ENCODE results near the gene ZRANB1. TPM values are rescaled to one million over a fixed set of nuclear protein-coding genes. Genes with fewer than 3 reads are reported as not detected.

ZRANB1 gene
- total and polyA plus RNA-seq, 2 of the 13 experiments (the other 11 are each of a cell fraction or from before 2014, with no cell fraction given): 10.3 to 19.6 TPM

DNA sequence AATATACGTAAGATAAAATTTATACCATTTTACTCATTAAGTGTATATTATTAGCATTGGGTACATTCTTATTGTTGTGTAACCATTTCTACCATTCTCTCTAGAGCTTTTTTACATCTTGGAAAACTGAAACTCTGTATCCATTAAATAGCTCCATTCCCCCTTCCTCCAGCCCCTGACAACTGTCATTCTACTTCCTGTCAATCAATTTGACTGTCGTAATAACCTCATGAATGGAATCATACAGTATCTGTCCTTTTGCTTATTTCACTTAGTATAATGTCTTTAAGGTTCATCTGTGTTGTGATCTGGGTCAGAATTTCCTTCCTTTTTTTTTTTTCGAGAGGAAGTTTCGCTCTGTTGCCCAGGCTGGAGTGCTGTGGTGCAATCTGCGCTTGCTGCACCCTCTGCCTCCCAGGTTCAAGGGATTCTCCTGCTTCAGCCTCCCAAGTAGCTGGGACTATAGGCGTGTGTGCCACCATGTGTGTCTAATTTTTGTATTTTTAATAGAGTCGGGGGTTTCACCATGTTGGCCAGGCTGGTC is 15.6 kb downstream of the ZRANB1 start:
- 99% methylated on average over 7 of the region's 7 CpGs for WGBS (ENCODE audit: low lambda C conversion rate)
- in situ Hi-C loops (cut with HindIII; ENCODE audit: extremely low pct_ligation_motif_present, low pct_unique_long_range_greater_than_20kb) (no loop called here), intact Hi-C loops (cut with micrococcal nuclease; ENCODE audit: unreplicated experiment) (no loop called here)
- H4K20me1 ChIP-seq (ENCODE audit: insufficient read depth, low read length): peaks cover 19% of the 10 kb centered on the region
- peaks cover 13% of the 10 kb centered on the region for H3K4me1 ChIP-seq (ENCODE audit: insufficient read depth, low read length)
- H3K79me2 ChIP-seq (ENCODE audit: insufficient read depth, low read length): peaks cover 73% of the 10 kb centered on the region
- no peak overlapping the region for H3K4me3 ChIP-seq (replicated peaks in 1 of 3; ENCODE audit: insufficient read depth in 1 of 3, low read depth in 2 of 3, low read length in 3 of 3)
- POLR2A ChIA-PET: no interaction called here
- no peak overlapping the region for H2AFZ ChIP-seq (ENCODE audit: low read length)
- no peak for TF ChIP-seq FOXC1 (CRISPR knock-in tag; IDR thresholded peaks at IDR 0.05; ENCODE audit: borderline replicate concordance)
- no peak for TF ChIP-seq ZNF614 (CRISPR knock-in tag; IDR thresholded peaks at IDR 0.05; ENCODE audit: borderline replicate concordance)
- no peak for TF ChIP-seq ARNT2 (CRISPR knock-in tag; IDR thresholded peaks at IDR 0.05; ENCODE audit: low read depth)
- no peaks in the 10 kb centered on the region for H3K9me3 ChIP-seq (ENCODE audit: low read length)
- DNase-seq (ENCODE audit: low spot score) (no peak), ATAC-seq (no peak), FAIRE-seq (no peak)
- no peaks in the 10 kb centered on the region; a peak in 2 of 5 replicates for H3K36me3 ChIP-seq (replicated peaks in 1 of 2; ENCODE audit: control insufficient read depth in 1 of 2, insufficient read depth in 2 of 2, low read length in 2 of 2)
- BruUV-seq (replicated peaks): no TSS peak
- no peak overlapping the region for H3K27ac ChIP-seq (ENCODE audit: extremely low read length, insufficient read depth, low read length)
- no peaks in the 10 kb centered on the region; a peak in 1 of 5 replicates for H3K27me3 ChIP-seq (ENCODE audit: control insufficient read depth in 1 of 2, insufficient read depth in 2 of 2, low read length in 2 of 2)
- CTCF ChIA-PET (ENCODE audit: low intra/inter-chr PET ratio, low total read pairs): no interaction called here
- no peak overlapping the region for H3K9ac ChIP-seq (ENCODE audit: insufficient read depth, low read depth, low read length)
- H3K4me2 ChIP-seq (ENCODE audit: low read depth, low read length): no peak overlapping the region

DNA sequence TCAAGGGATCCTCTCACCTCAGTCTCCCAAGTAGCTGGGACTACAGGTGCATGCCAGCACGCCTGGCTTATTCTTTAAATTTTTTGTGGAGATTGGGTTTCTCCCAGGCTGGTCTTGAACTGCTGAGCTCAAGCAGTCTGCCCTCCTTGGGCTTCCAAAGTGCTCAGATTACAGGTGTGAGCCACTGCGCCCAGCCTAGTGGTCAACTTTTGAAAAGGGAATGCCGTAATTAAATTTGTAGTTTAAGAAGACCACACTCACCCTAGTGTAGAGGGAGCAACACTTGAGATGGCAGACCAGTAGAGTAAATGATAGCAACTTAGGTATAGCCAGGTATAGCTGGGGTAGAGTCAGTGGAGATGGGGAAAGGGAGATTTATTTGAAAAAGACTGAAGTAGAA is 17.6 kb downstream of the ZRANB1 start:
- FAIRE-seq (no peak), ATAC-seq (no peak), DNase-seq (ENCODE audit: low spot score) (no peak)
- intact Hi-C loops (cut with micrococcal nuclease; ENCODE audit: unreplicated experiment): no loop called here
- Histone ChIP-seq H3K27me3 (ENCODE audit: control insufficient read depth in 1 of 2, insufficient read depth in 2 of 2, low read length in 2 of 2) (no peaks in the 10 kb centered on the region), H3K4me3 (replicated peaks in 1 of 3; ENCODE audit: insufficient read depth in 1 of 3, low read depth in 2 of 3, low read length in 3 of 3) (no peak overlapping the region), H3K9me3 (ENCODE audit: low read length) (no peaks in the 10 kb centered on the region), H2AFZ (ENCODE audit: low read length) (no peak overlapping the region), H3K9ac (ENCODE audit: insufficient read depth, low read depth, low read length) (no peak overlapping the region), H4K20me1 (ENCODE audit: insufficient read depth, low read length) (peaks cover 7% of the 10 kb centered on the region; the same call in 1 of the 2 replicates), H3K79me2 (ENCODE audit: insufficient read depth, low read length) (peaks cover 64% of the 10 kb centered on the region), H3K4me2 (ENCODE audit: low read depth, low read length) (no peak overlapping the region), H3K4me1 (ENCODE audit: insufficient read depth, low read length) (no peaks in the 10 kb centered on the region), H3K27ac (ENCODE audit: extremely low read length, insufficient read depth, low read length) (no peak overlapping the region), H3K36me3 (replicated peaks in 1 of 2; ENCODE audit: control insufficient read depth in 1 of 2, insufficient read depth in 2 of 2, low read length in 2 of 2) (no peaks in the 10 kb centered on the region; a peak in 1 of 5 replicates)
- ChIA-PET POLR2A (interaction anchor here (1.2 kb wide), 1 partner anchor 42 kb away, joined by 3 read pairs; no protein-coding TSS in a partner anchor), CTCF (ENCODE audit: low intra/inter-chr PET ratio, low total read pairs) (no interaction called here)
- BruUV-seq (replicated peaks): no TSS peak
- 97% methylated on average over 2 of the region's 3 CpGs for WGBS (ENCODE audit: low lambda C conversion rate)
- in situ Hi-C loops (cut with HindIII; ENCODE audit: extremely low pct_ligation_motif_present, low pct_unique_long_range_greater_than_20kb): no loop called here
- TF ChIP-seq PAWR (CRISPR knock-in tag; IDR thresholded peaks at IDR 0.05; ENCODE audit: borderline replicate concordance) (no peak), ZFX (CRISPR knock-in tag; IDR thresholded peaks at IDR 0.05; ENCODE audit: low read depth) (no peak), ZNF564 (CRISPR knock-in tag; IDR thresholded peaks at IDR 0.05) (no peak), PHF5A (CRISPR knock-in tag; IDR thresholded peaks at IDR 0.05; ENCODE audit: low read depth, unreplicated experiment) (no peak), ZNF709 (CRISPR knock-in tag; IDR thresholded peaks at IDR 0.05) (no peak)
- TF ChIP-seq, protein P1, sequence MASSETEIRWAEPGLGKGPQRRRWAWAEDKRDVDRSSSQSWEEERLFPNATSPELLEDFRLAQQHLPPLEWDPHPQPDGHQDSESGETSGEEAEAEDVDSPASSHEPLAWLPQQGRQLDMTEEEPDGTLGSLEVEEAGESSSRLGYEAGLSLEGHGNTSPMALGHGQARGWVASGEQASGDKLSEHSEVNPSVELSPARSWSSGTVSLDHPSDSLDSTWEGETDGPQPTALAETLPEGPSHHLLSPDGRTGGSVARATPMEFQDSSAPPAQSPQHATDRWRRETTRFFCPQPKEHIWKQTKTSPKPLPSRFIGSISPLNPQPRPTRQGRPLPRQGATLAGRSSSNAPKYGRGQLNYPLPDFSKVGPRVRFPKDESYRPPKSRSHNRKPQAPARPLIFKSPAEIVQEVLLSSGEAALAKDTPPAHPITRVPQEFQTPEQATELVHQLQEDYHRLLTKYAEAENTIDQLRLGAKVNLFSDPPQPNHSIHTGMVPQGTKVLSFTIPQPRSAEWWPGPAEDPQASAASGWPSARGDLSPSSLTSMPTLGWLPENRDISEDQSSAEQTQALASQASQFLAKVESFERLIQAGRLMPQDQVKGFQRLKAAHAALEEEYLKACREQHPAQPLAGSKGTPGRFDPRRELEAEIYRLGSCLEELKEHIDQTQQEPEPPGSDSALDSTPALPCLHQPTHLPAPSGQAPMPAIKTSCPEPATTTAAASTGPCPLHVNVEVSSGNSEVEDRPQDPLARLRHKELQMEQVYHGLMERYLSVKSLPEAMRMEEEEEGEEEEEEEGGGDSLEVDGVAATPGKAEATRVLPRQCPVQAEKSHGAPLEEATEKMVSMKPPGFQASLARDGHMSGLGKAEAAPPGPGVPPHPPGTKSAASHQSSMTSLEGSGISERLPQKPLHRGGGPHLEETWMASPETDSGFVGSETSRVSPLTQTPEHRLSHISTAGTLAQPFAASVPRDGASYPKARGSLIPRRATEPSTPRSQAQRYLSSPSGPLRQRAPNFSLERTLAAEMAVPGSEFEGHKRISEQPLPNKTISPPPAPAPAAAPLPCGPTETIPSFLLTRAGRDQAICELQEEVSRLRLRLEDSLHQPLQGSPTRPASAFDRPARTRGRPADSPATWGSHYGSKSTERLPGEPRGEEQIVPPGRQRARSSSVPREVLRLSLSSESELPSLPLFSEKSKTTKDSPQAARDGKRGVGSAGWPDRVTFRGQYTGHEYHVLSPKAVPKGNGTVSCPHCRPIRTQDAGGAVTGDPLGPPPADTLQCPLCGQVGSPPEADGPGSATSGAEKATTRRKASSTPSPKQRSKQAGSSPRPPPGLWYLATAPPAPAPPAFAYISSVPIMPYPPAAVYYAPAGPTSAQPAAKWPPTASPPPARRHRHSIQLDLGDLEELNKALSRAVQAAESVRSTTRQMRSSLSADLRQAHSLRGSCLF (CRISPR knock-in tag; IDR thresholded peaks at IDR 0.05; ENCODE audit: borderline replicate concordance): no peak
- TF ChIP-seq, protein P2, sequence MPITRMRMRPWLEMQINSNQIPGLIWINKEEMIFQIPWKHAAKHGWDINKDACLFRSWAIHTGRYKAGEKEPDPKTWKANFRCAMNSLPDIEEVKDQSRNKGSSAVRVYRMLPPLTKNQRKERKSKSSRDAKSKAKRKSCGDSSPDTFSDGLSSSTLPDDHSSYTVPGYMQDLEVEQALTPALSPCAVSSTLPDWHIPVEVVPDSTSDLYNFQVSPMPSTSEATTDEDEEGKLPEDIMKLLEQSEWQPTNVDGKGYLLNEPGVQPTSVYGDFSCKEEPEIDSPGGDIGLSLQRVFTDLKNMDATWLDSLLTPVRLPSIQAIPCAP (CRISPR knock-in tag; IDR thresholded peaks at IDR 0.05; ENCODE audit: low read depth): no peak
- TF ChIP-seq, protein P3, sequence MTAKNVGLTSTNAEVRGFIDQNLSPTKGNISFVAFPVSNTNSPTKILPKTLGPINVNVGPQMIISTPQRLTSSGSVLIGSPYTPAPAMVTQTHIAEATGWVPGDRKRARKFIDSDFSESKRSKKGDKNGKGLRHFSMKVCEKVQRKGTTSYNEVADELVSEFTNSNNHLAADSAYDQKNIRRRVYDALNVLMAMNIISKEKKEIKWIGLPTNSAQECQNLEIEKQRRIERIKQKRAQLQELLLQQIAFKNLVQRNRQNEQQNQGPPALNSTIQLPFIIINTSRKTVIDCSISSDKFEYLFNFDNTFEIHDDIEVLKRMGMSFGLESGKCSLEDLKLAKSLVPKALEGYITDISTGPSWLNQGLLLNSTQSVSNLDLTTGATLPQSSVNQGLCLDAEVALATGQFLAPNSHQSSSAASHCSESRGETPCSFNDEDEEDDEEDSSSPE (CRISPR knock-in tag; IDR thresholded peaks at IDR 0.05): no peak

Data from HepG2 (cell line).